NCI-H446 treated with DMSO at 0.1 percent for 48 hours (cell line): ENCODE data around the gene PRKG1.
A peak's percentile ranks its signal among the peaks of the same experiment; 100 is the strongest.

Source experiments
- DNase-seq: peaks from one replicate; lab custom pipeline; 2025; lab: John Stamatoyannopoulos, UW

PRKG1 gene

GRCh38 chr10:51760864-51761640, 686.8 kb downstream of the PRKG1 start:
- no peak for DNase-seq

DNA sequence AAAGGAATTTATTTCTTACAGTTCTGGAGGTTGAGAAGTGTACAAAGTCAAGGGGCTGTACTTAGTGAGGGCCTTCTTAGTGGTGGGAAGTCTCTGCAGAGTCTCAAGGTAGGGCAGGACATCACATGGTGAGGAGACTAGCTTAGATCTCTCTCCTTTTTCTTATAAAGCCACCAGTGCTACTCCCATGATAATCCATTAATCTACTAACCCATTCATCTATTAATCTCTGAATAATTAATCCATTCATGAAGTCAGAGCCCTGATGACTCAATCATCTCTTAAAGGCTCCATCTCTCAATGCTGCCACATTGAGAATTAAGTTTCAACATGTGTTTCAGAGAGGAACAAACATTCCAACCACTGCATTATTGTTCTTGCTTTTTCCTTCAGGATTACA, 689.5 kb downstream of the PRKG1 start:
- DNase-seq, result no peak

DNA sequence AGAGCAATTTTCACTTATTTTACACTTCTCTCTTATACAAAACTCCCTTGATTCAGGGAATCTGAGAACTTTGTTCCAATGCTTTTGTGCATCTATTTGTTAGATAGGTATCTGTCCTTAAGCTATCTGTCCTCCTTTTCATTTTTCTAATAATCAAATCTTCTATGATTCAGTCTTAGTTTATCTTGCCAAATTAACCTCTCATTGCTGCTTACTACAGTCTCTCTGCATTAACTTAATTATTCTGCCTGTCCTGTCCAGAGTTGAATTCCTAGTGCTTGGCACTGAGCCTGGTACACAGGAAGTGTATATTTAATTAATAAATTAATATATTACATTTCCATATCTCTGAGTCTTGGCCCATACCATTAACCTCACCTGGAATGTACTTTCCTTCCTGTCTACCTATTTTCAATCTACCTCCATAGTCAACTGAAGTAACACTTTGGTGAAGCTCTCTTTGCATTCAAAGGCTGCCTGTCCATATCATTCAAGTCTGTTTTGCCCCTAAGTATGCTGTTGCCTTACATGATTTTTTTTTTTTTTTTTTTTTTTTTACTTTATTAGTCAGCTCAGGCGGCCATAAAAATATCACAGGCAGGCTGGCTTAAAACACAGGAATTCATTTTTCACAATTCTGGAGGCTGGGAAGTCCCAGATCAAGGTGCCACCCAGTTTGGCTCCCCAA, 691.1 kb downstream of the PRKG1 start:
- no peak for DNase-seq

GRCh38 chr10:51766423-51767102, 692.3 kb downstream of the PRKG1 start:
- no peak for DNase-seq

- no peak for DNase-seq
Observed at GRCh38 chr10:51767103-51767763, 692.9 kb downstream of the PRKG1 start.

- peak; percentile 32 for DNase-seq
Observed at GRCh38 chr10:51768886-51769465, 694.7 kb downstream of the PRKG1 start.

DNA sequence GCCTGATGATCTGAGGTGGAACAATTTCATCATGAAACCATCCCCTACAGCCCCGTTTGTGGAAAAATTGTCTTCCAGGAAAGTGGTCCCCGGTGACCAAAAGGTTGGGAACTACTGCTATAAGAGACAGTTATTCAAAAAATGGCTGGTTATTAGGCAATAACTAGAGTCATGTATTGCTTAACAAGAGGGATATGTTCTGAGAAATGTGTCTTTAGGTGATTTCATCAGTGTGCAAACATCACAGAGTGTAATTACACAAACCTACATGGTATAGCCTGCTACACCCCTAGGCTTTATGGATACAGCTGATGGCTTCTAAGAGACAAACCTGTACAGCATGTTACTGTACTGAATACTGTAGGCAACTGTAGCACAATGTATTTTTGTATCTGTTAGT, 696.4 kb downstream of the PRKG1 start:
- DNase-seq, result no peak

DNA sequence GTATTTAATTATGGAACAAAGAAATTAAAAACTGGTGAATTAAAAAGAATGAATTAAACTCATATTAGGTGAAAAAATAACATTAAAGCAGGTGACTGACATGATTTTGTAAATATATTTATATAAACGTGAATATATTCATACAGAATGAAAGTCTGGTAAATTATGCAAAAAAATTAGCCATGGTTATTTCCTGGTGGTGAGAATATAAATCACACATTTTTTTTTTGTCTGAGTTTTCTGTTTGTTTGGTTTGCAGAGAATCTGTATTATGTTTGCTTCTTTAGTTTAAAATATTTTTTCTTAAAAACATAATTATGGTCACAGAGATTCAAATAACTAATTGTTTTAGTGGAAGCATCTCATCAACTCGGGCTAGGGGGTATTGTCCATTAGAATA, 698.1 kb downstream of the PRKG1 start:
- no peak for DNase-seq

GRCh38 chr10:51773681-51774080, 699.4 kb downstream of the PRKG1 start:
- no peak for DNase-seq

DNA sequence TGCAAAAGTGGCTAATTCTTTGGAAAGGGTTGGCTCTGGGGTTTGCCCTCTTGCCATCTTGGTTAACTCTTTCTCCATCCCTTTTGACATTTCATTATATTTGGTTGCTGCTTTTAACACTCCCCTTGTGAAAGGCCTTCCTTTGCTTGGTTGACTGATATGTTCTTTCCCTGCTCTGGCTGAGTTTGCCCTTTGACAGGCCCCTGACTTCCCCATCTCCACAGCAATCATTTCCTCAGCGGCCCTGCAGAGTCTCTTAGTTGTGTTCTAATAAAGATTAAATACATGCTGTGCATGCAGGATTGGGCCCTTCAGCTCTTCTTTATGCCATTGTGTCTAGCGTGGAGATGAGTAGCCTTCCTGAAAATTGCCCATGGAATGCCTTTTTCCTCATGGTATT, 709.7 kb downstream of the PRKG1 start:
- no peak for DNase-seq

DNA sequence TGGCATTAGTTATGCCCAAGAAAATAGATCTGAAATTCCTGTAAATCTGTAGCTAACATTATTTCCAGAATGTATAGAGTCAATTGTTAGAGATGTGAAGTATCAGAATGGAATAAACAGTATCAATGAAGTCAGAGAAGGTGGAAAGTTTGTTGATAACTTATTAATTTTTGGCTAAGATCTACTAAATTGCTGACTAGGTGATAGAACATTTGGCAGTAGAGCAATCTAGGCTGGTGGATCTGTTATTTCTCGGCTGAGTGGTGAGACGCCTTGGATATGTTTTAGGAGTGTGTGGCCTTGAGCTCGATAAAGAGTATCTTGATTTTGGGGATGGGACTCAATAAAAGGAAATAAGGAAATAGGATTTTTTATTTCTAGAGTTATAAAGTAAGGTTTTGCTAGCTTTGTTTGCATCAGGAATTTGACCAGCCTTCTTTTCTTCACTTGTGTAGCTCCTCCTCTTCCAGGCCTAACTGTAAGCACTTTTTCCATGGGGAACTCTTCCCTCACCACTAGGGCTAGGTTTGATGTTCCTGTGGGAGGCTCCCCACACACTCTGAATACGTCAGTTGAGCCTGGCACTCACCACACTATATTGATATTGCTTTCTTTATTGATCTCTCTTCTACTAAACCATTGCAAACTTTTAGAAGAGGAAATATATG, 711.9 kb downstream of the PRKG1 start:
- no peak for DNase-seq

GRCh38 chr10:51786684-51787035, 712.4 kb downstream of the PRKG1 start:
- DNase-seq, result no peak

- DNase-seq, result no peak
Observed at GRCh38 chr10:51788273-51788672, 714.0 kb downstream of the PRKG1 start.

GRCh38 chr10:51789118-51789517, 714.8 kb downstream of the PRKG1 start:
- no peak for DNase-seq

- no peak for DNase-seq
Observed at GRCh38 chr10:51789903-51790302, 715.6 kb downstream of the PRKG1 start.

- no peak for DNase-seq
Observed at GRCh38 chr10:51792678-51793077, 718.4 kb downstream of the PRKG1 start.

- DNase-seq, result no peak
Observed at GRCh38 chr10:51800121-51800520, 725.8 kb downstream of the PRKG1 start.

DNA sequence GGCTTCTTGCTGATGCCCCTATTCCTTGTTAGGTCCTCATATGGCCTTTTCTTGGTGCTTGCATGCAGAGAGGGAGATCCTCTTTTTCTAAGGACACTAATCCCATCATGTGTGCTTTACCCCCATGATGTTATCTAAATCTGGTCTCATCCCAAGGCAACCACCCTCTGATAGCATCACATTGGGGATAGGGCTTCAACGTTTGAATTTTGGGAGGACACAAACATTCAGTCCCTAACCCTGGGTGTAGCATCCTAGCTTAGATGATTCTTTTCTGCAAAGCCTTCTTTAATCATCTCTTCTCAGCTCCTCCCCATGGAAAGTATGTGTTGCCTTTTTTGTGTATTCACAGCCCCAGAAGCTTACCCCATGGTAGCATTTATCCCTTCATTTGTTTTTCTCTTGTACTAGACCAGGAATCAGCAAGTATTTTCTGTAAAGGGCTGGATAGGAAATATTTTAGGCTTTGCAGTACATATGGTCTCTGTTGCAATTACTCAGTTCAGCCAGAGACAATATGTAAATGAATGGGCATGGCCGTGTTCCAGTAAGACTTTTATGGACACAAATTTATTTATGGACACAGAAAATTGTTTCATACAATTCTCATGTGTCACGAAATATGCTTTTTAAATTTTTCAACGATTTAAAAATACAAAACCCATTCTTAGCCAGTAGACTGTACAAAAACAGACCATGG, 726.6 kb downstream of the PRKG1 start:
- DNase-seq, result no peak

DNA sequence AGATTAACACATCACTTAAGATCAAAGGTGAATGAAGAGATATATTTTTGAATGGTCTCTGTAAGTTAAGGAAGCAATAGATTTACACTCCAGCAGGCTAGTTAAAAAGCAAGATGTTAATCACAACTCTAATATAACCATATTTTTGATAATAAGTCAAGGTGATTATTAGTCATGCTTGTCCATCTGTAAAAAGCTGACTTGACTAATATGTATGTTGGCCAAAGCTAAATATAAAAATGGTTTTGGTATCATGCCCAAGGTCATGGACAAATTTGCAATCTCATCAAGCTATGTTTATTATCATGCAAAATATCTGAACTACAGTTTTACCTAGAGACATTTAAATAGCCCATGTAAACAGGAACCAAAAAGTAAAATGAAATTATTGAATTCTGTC, 727.7 kb downstream of the PRKG1 start:
- no peak for DNase-seq

GRCh38 chr10:51804866-51805265, 730.6 kb downstream of the PRKG1 start:
- DNase-seq, result no peak
